HL-60 (cell line): ENCODE results near the gene TMEM258.

ENCODE experiments used
- DNase-seq, 2 experiments: peaks; one replicate each; pipeline ENCODE4 v3.0.0-alpha.2; 2010 to 2020; ENCODE audit warnings: low read depth in 1 of 2, low spot score in 1 of 2
- H3K27ac ChIP-seq: fragments of 250-450 bp; sonication (Bioruptor Pico); replicated peaks from 2 replicates; pipeline ENCODE4 v1.5.1; 2020; ENCODE audit warnings: mild to moderate bottlenecking, moderate library complexity
- H3K27me3 ChIP-seq: fragments of 250-450 bp; sonication (Bioruptor Pico); 2 replicates; pipeline ENCODE4 v1.5.1; 2021; ENCODE audit warnings: mild to moderate bottlenecking, moderate library complexity; ENCODE audit not compliant: insufficient read depth, poor library complexity, severe bottlenecking
- H3K4me3 ChIP-seq: replicated peaks from 2 replicates; pipeline ENCODE4 v1.5.1; 2011; ENCODE audit warnings: mild to moderate bottlenecking, control low read depth, low read length; ENCODE audit not compliant: insufficient read depth
- GABPA ChIP-seq: IDR thresholded peaks from 2 replicates; pipeline ENCODE4 v1.6.1; 2012; ENCODE audit warnings: low read depth
- POLR2AphosphoS5 ChIP-seq: IDR thresholded peaks from 2 replicates; pipeline ENCODE4 v1.6.1; 2012; ENCODE audit warnings: low read depth
- SPI1 ChIP-seq: IDR thresholded peaks from 2 replicates; pipeline ENCODE4 v1.6.1; 2012; ENCODE audit warnings: low read depth, mild to moderate bottlenecking, borderline replicate concordance
- TF ChIP-seq, protein P1 (sequence below): IDR thresholded peaks from 2 replicates; pipeline ENCODE4 v1.6.1; 2012; ENCODE audit warnings: low read depth; ENCODE audit not compliant: insufficient replicate concordance
- TF ChIP-seq, protein P2 (sequence below): IDR thresholded peaks from one replicate; pipeline ENCODE4 v1.5.1; 2011; ENCODE audit warnings: low read length, control low read depth, inconsistent platforms; ENCODE audit not compliant: insufficient read depth

Gene TMEM258

DNA sequence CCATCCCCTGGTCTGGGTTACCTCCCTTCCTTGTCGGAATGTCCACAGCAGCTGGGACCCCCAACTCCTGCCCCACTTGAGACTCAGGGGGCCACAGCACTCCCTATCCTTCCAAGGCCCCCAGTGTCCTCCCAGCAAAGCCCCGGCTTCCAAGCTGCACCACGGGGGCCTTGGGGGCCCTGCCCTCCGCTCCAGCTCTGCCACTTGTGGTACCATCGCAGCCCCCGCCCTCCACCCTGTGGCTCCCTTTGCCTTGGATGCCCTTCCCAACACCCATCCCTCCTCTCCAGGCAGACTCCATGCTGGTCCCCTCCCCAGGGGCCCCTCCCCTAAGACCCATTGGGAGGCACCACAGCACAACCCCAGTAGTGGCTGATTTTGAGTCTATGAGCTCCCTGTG lies 17.3 kb downstream of the TMEM258 start:
- no peak for DNase-seq
- Histone ChIP-seq H3K27ac (no peak overlapping the region), H3K4me3 (no peak overlapping the region), H3K27me3 (no peaks in the 10 kb centered on the region)
- TF ChIP-seq, protein P1, sequence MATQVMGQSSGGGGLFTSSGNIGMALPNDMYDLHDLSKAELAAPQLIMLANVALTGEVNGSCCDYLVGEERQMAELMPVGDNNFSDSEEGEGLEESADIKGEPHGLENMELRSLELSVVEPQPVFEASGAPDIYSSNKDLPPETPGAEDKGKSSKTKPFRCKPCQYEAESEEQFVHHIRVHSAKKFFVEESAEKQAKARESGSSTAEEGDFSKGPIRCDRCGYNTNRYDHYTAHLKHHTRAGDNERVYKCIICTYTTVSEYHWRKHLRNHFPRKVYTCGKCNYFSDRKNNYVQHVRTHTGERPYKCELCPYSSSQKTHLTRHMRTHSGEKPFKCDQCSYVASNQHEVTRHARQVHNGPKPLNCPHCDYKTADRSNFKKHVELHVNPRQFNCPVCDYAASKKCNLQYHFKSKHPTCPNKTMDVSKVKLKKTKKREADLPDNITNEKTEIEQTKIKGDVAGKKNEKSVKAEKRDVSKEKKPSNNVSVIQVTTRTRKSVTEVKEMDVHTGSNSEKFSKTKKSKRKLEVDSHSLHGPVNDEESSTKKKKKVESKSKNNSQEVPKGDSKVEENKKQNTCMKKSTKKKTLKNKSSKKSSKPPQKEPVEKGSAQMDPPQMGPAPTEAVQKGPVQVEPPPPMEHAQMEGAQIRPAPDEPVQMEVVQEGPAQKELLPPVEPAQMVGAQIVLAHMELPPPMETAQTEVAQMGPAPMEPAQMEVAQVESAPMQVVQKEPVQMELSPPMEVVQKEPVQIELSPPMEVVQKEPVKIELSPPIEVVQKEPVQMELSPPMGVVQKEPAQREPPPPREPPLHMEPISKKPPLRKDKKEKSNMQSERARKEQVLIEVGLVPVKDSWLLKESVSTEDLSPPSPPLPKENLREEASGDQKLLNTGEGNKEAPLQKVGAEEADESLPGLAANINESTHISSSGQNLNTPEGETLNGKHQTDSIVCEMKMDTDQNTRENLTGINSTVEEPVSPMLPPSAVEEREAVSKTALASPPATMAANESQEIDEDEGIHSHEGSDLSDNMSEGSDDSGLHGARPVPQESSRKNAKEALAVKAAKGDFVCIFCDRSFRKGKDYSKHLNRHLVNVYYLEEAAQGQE: no peak
- TF ChIP-seq, protein P2, sequence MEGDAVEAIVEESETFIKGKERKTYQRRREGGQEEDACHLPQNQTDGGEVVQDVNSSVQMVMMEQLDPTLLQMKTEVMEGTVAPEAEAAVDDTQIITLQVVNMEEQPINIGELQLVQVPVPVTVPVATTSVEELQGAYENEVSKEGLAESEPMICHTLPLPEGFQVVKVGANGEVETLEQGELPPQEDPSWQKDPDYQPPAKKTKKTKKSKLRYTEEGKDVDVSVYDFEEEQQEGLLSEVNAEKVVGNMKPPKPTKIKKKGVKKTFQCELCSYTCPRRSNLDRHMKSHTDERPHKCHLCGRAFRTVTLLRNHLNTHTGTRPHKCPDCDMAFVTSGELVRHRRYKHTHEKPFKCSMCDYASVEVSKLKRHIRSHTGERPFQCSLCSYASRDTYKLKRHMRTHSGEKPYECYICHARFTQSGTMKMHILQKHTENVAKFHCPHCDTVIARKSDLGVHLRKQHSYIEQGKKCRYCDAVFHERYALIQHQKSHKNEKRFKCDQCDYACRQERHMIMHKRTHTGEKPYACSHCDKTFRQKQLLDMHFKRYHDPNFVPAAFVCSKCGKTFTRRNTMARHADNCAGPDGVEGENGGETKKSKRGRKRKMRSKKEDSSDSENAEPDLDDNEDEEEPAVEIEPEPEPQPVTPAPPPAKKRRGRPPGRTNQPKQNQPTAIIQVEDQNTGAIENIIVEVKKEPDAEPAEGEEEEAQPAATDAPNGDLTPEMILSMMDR: no peak
- TF ChIP-seq SPI1 (no peak), GABPA (no peak), POLR2AphosphoS5 (no peak)

DNA sequence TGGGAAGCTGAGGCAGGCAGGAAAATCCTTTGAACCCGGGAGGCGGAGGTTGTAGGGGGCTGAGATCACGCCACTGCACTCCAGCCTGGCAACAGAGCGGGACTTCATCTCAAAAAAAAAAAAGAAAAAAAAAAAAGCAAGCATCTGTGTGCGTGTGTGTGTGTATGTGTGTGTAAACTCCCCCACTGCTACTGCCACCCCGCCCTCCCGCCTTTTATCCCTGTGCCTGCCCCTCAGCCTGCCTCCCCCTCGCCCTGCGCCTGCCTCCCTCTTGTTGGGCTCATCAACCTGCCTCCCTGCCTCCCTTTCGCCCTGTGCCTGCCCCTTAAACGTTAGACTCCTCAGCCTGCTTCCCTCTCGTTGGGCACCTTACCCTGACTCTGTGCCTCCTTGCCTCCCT lies 18.0 kb downstream of the TMEM258 start:
- Histone ChIP-seq H3K4me3 (no peak overlapping the region), H3K27ac (no peak overlapping the region), H3K27me3 (no peaks in the 10 kb centered on the region)
- DNase-seq: no peak
- TF ChIP-seq POLR2AphosphoS5 (no peak), GABPA (no peak), SPI1 (no peak)
- TF ChIP-seq, protein P2: no peak
- TF ChIP-seq, protein P1: no peak

DNA sequence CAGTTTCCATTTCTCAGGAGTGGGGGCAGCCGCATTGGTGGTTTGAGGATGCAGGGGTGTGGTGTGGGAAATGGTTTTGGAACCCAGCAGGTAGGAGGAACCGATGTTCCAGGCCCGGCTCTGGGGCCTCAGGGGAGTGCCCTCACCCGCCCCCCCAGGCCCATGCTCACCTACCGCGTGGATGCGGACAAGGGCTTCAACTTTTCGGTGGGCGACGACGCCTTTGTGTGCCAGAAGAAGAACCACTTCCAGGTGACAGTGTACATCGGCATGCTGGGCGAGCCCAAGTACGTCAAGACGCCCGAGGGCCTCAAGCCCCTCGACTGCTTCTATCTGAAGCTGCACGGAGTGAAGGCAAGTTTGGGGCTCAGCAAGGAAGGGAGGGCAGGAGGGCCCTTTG lies 18.6 kb downstream of the TMEM258 start:
- H3K4me3 ChIP-seq: no peak overlapping the region
- no peak overlapping the region for H3K27ac ChIP-seq
- TF ChIP-seq POLR2AphosphoS5 (no peak), SPI1 (no peak), GABPA (no peak)
- TF ChIP-seq, protein P1: no peak
- TF ChIP-seq, protein P2: no peak
- no peak for DNase-seq
- no peaks in the 10 kb centered on the region for H3K27me3 ChIP-seq
